ENCODE results near the gene DCX.

The DCX gene

DNA sequence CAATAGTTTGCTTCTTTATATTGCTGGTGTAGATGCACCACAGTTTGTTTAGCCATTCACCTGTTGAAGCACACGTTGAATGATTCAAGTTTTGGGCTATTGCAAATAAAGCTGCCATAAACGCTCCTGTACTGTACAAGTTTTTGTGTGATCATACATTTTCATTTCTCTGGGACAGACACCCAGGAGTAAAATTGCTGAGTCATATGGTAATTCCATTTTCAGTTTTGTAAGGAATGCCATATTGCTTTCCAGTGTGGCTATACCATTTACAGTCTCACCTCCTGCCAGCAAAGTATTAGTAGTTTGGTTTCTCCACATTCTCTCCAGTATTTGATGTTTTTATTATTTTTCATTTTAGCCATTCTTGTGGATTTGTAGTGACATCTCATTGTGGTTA is 109.7 kb downstream of the DCX start:
- DNase-seq = no peak

DNA sequence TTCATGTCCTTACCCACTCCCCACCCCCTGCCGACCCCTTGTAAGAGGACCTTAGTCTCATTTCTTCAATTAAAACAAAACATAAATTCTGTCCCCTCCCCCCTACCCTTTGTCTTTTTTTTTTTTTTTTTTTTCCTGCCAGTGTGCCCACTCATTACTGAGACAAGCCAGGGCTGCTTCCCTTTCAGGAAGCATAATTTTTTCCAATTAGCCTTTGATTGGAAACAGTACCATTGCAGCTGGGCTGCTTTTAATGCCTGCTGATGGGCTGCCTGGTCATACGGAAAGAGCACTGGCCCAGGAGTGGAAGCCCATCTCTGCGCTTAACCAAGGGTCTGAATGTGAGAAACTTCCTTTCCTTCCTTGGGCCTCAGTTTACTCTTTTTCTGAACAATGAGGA is 123.2 kb downstream of the DCX start:
- DNase-seq = no peak

DNA sequence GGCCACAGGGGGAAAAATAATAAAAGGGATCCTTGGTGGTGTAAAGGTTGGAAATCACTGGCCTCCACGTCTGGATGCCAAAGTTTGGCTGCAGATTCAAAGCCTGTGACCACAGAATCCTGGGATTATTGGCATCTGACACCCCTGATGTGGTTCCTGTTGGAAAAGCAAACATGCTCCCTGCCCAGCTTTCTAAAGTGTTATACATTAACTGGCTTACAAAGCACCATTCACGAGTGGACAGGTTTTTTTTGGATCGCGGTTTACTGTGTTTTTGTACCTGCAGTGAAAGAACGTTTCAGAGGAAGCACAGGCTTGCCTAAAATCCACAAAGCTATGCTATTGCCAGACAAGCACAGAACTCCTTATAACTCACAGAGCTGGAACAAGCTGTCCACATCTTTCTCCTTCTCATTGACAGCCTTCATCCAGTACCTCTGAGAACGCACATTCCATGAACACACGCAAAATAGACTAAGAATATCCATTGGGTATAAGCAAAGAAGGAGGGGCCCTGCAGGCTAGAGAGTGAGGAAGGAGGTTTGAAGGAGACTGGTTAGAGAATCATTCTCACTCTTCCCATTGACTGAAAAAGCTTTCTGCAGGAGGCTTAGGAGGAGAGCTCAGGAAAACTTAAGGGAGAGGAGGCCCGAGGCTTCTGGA is 127.2 kb downstream of the DCX start:
- DNase-seq = no peak

DNA sequence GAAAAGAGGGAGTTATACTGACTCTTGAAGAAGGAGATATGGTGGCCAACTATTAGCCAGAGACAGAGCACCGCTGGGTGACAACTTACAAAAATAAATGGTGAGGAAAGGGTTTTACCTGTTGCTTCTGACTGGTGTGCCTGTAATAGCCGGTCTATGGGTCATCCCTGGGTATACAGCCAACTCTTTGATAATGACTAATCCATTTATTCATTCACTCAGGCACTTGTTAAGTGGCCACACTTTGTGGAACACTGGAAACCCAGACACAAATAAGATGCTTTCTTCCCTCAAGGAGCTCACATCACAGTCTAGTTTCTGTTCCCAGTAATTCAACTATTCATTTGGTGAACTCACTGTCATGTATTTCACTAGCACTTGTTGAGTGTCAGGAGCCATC is 128.5 kb downstream of the DCX start:
- no peak for DNase-seq

DNA sequence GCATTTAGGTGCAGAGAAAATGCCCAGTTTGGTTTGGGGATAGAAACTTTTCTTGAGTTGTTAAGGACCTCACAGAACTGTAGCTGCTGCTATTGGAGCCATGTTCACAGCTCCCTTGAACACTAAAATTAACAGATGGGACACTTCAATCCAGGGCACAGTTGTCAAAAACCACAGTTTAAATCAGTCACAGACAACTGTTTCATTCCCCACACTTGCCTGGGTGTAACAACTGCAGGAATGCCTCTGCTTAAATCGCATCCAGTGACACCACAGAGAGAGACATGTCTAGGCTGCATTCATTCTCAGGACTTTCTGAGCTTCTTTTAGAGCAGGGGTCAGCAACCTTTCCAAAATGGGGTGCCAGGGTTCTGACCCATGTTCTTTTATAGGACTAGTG is 129.0 kb downstream of the DCX start:
- no peak for DNase-seq

DNA sequence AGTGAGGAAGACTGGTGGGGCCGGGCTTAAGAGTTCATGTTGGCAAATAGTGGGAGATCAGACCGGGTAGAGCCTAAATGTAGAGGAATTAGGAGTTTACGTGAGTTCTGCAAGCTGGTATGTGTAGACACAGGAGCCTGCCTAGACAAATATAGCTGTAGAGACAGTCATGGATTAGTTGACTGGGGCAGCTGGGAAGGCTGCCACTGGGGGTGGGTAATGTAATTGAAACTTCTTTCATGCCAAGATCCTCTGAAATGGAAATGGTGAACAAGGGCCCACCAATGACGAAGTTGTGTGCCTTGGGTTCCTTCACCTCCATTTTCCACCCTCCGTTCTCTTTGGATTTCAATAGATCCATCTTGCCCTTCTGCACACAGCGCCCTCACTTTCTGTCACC is 129.9 kb downstream of the DCX start:
- DNase-seq = no peak

DNA sequence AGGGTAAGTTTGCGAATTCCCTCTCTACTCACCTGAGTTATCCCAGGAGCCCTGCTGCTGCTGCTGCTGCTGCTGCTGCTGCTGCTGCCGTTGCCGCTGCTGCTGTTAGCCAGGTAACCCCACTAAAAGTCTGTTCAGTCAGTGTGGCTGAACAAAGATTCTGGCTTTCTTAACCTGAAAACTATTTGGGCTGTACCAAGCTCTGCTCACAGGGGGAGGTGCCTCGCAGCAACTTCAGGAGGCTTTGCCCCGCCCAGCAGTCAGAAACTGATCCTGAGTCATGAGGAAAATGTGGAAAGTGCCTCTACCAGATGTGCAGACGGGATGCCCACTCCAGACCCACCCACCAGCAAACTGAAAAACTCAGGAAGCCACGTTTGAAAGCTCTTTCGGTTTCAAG is 141.7 kb downstream of the DCX start, which contains the start of gene CAPN6:
Gene CAPN6, minus strand, starts transcription at position 145 of the 400 bp plus-strand sequence. CDS start 6,547 bp downstream, outside the sequence.
- DNase-seq = no peak

DNA sequence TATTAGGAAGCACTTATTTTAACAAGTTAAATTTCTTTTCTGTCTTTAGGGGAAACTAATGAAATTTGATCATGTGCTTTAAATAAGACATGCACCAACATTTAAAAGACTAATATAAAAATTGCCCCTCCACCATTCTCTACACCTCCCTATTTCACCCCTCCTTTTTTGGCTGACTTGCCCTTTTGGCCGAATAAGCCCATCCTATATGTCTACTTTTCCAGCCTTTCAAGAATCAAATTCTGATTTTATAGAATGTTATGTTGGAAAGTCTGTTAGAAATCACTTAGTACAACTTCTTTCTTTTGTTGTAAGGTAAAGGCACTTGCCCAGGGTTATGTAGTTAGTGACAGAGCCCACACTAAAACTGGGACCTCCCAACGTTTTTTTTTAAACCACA is 143.5 kb downstream of the DCX start:
- DNase-seq = no peak

DNA sequence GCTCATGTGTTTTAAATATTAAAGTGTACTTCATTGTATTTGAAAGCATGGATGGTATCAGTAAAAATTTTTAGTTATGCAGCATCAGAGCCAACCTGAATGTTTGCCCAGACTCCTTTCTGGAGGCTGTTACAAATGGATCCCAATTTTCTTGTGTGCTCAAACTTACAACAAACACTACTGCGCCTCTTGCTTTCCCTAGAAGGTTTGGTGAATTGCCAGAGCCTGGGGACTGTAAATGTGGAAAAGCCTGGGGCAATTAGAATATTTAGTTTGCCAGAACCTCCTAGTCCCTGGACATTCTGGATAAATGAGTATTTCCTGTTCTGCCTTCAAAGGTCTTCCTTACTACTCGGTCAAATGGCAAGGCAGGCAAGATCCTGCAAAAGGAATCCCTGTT is 146.5 kb downstream of the DCX start:
- no peak for DNase-seq

DNA sequence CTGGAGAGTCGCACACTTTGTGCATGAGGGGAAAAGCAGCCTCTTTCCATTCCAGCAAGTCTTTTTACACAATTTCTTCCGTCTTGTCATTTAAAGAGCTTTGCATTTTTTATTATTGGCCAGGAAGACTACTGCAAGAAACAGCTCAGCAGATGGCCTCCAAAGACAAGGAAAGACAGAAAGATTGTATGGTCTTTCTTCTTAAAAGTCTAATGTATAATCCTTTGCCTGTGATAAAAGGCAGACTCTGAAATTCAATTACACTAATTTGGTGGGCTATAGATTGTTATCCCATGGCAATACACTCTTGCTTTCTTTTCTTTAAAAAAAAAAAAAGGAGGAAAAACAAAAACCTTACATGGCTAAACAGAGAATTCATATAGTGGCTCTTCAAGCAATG is 147.6 kb downstream of the DCX start:
- no peak for DNase-seq

DNA sequence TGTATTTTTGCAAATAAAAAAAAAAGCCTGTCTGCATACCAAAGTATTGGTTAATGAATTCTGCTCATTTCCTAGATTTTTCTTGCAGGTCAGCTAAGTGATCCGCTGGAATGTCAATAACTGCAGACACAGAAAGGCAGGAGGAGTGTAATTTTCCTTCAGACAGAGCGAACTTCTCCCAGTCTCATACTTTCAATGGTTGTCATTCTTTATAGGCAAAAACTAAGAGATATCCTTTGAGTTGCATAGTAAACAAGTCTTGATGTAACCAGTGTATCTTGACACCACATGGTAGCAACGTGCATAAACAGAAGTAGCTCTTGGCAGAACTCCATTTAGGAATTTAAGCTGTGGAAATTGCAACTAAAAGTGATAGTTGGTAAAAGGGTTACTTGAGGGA is 149.9 kb downstream of the DCX start:
- DNase-seq = no peak

DNA sequence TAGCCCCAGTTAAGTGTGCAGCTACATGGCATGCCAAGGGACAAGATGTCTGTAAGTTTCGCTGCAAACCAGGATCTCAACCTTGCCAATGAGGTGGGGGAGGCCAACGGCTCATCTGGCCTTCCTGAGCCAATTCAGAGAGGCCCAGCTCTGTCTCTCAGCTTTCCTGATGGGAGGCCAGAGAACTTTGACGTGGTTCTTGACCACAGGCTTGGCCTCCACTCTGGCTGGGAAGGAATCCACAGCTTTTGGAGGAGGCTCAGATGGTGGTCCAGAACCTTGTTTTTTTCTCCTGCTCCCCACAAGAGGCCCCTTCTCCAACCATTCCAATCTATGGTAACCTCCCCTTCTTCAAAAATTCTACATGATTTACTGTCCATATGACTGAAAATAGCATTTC is 151.5 kb downstream of the DCX start:
- no peak for DNase-seq

DNA sequence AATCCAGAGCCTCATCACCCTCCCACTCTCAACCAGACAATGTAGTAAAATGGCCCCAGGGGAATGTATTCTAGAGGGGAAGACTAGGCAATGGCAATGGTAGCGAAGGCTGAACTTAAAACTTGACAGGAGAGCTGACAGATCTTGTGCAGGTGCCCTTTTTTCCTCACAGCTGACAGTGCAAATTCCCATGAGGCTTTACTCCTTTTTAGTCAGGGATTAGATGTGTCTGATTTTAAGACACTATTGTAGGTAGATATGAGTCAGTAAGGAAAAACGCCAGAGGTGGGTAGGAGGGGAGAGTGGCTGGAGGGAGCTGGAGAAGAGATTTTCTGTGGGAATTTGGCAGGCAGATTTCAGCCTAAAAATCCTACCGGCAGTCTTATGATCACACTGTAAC is 152.4 kb downstream of the DCX start:
- DNase-seq = no peak

DNA sequence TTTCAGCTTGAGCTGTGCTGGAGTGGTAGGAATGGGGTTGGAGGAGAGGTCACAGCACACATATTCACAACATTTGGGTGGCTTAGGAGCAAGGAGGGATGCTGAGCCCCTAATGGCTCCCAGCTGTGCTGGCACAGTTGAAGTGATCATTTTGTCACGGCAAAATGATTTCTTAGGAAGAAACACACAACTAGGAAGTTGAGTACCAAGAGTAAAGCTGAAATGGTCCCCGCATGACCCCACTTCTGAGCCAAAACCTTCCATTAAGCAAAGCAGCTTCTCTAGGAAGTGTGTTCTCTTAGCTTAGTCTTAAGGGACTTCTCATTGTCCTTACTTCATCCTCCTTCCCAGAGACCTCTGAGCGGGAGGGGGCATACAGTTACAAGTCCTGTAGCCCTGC is 154.3 kb downstream of the DCX start:
- DNase-seq = no peak

DNA sequence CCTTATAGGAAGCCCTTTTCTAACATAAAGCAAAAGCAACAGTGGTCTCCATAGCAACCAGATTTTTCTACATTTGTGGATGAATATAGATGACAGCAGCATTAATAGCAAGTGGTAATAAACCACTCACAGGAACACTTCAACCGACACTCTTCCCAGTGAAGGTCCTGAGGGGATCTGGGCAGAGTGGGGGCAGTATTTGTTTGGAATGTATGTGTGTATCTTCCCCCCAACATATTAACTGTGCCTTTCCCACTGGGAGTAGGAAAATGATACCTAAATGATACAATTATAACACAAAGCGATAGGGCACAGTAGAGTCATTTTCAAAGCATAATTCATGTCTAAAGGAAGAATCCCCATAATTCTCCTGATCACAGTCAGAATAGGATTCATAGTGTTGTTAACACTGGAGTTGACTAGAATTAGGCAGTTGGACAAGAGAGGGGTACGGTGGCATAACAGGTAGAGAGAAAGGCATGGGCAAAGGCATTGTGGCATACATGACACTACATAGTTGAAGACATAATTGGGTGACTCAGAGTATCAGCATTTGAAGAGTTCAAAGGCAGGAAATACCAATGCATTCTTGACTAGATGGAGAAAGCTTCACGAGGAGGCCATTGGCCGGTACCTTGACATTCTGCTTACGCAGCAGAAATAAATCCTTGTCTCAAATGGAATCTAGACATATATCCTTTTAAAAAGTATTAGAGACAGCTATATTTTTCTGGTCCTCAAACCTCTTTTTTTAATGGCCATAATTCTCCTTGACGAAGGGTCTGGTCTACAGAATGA is 156.9 kb downstream of the DCX start:
- DNase-seq = no peak

DNA sequence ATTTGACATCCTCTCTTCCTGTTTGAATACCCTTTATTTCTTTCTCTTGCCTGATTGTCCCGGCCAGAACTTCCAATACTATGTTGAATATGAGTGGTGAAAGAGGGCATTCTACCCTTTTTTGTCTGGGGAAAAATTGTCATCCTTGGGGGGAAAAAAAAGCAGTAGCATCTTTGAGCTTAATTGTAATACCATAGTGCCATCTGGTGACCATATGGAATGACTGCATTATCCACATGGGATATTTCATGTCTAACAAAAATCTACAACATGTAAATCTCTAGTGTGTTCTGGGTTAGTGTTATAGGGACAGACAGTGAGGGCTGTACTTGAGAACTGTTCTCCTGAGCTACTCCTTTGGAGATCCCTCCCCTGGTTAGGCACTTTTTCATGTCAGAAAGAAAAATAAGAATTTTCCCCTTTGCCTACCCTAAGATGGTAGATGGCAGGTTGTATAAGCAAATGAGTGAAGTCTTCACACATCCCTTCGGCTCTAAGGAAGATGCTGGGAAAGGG is 167.7 kb downstream of the DCX start:
- DNase-seq = no peak

Measured in stimulated activated CD4-positive, alpha-beta T cell treated with anti-CD3 and anti-CD28 coated beads, Interleukin-4, amount 100 ng/mL, for 24 hours (primary cell).